IMR-90 (cell line): Measurements from ENCODE around the gene TRABD. TPM values are rescaled to one million over a fixed set of nuclear protein-coding genes. Genes with fewer than 3 reads are reported as not detected.
A peak's percentile ranks its signal among the peaks of the same experiment; 100 is the strongest.

Experiments
- ATAC-seq: fragments of 200-7000 bp; cut with Tn5 transposase; 2 replicates; pipeline ENCODE4 v1.9.1; 2020; ENCODE audit warnings: low read depth, mild to moderate bottlenecking, moderate library complexity
- BruUV-seq: library from RNA; stranded (reverse); fragments of 400-500 nt; replicated peaks from 2 replicates; lab custom pipeline; 2021; lab: Mats Ljungman, UMichigan
- CTCF ChIA-PET: fragments of 300-600 bp; formaldehyde crosslinking; extraction: SDS; loops from one replicate; lab custom pipeline; 2021; ENCODE audit warnings: antibody characterized with exemption; lab: Yijun Ruan, JAX
- POLR2A ChIA-PET: fragments of 300-600 bp; sonication (Branson Sonifier 250); formaldehyde crosslinking; loops from one replicate; lab custom pipeline; 2022; ENCODE audit warnings: antibody characterized with exemption; ENCODE audit not compliant: unreplicated experiment; lab: Charles Lee
- DNase-seq: peaks from one replicate; pipeline ENCODE4 v3.0.0; 2013
- H2AFZ ChIP-seq: replicated peaks from 2 replicates; pipeline ENCODE3; 2013; ENCODE audit warnings: low read length, mild to moderate bottlenecking; ENCODE audit not compliant: poor library complexity
- H2AK5ac ChIP-seq: 2 replicates; pipeline ENCODE4 v1.6.1; 2013; ENCODE audit warnings: low read depth, low read length, inconsistent platforms
- H2AK9ac ChIP-seq: replicated peaks from 2 replicates; pipeline ENCODE3; 2013; ENCODE audit warnings: mild to moderate bottlenecking, low read depth, low read length, moderate library complexity; ENCODE audit not compliant: poor library complexity
- H2BK120ac ChIP-seq: 2 replicates; pipeline ENCODE4 v1.6.1; 2013; ENCODE audit warnings: low read depth, low read length, inconsistent platforms
- H2BK15ac ChIP-seq: 3 replicates; pipeline ENCODE4 v1.6.1; 2013; ENCODE audit warnings: low read depth, low read length, inconsistent platforms
- H2BK20ac ChIP-seq: 2 replicates; pipeline ENCODE4 v1.6.1; 2013; ENCODE audit warnings: low read depth, mild to moderate bottlenecking, inconsistent platforms, low read length, moderate library complexity
- H2BK5ac ChIP-seq: 2 replicates; pipeline ENCODE4 v1.6.1; 2013; ENCODE audit warnings: mild to moderate bottlenecking, low read depth, low read length, inconsistent platforms; ENCODE audit not compliant: poor library complexity, severe bottlenecking
- H3K14ac ChIP-seq: replicated peaks from 2 replicates; pipeline ENCODE4 v1.6.1; 2013; ENCODE audit warnings: low read depth, low read length, inconsistent platforms
- H3K18ac ChIP-seq: 2 replicates; pipeline ENCODE4 v1.6.1; 2013; ENCODE audit warnings: low read depth, low read length, control low read depth
- H3K23ac ChIP-seq: 2 replicates; pipeline ENCODE4 v1.6.1; 2013; ENCODE audit warnings: low read depth, low read length, inconsistent platforms
- H3K27ac ChIP-seq: 2 replicates; pipeline ENCODE4 v1.5.1; 2013; ENCODE audit warnings: mild to moderate bottlenecking, control low read depth, low read length; ENCODE audit not compliant: insufficient read depth
- H3K27me3 ChIP-seq: 2 replicates; pipeline ENCODE4 v1.6.1; 2013; ENCODE audit warnings: low read length; ENCODE audit not compliant: control insufficient read depth, insufficient read depth
- H3K36me3 ChIP-seq: 2 replicates; pipeline ENCODE4 v1.6.1; 2013; ENCODE audit warnings: low read length, mixed read lengths; ENCODE audit not compliant: control insufficient read depth, insufficient read depth
- H3K4ac ChIP-seq: 2 replicates; pipeline ENCODE4 v1.6.1; 2013; ENCODE audit warnings: low read depth, low read length, inconsistent platforms
- H3K4me1 ChIP-seq: 2 replicates; pipeline ENCODE4 v1.6.1; 2013; ENCODE audit warnings: low read length, mixed read lengths; ENCODE audit not compliant: control insufficient read depth, insufficient read depth
- H3K4me2 ChIP-seq: 2 replicates; pipeline ENCODE4 v1.6.1; 2013; ENCODE audit warnings: low read depth, mild to moderate bottlenecking, control low read depth, low read length, moderate library complexity
- H3K4me3 ChIP-seq: 2 replicates; pipeline ENCODE4 v1.5.1; 2013; ENCODE audit warnings: low read depth, mild to moderate bottlenecking, control low read depth, low read length, moderate library complexity; ENCODE audit not compliant: insufficient read depth
- H3K56ac ChIP-seq: 2 replicates; pipeline ENCODE4 v1.6.1; 2013; ENCODE audit warnings: low read length, inconsistent platforms; ENCODE audit not compliant: insufficient read depth; ENCODE audit errors: extremely low read depth
- H3K79me1 ChIP-seq, 2 experiments: 2 replicates each; pipeline ENCODE4 v1.6.1; 2013; ENCODE audit warnings: low read length in 2 of 2, inconsistent platforms in 1 of 2, low read depth in 1 of 2
- H3K9ac ChIP-seq: 2 replicates; pipeline ENCODE4 v1.6.1; 2013; ENCODE audit warnings: low read depth, low read length, control low read depth
- H3K9me1 ChIP-seq: 2 replicates; pipeline ENCODE4 v1.6.1; 2013; ENCODE audit warnings: low read length, inconsistent platforms; ENCODE audit not compliant: insufficient read depth
- H3K9me3 ChIP-seq: 2 replicates; pipeline ENCODE4 v1.6.1; 2013; ENCODE audit warnings: low read length; ENCODE audit not compliant: control insufficient read depth, insufficient read depth
- H4K20me1 ChIP-seq: 2 replicates; pipeline ENCODE4 v1.6.1; 2013; ENCODE audit warnings: low read length, inconsistent platforms; ENCODE audit not compliant: insufficient read depth
- H4K5ac ChIP-seq: 2 replicates; pipeline ENCODE4 v1.6.1; 2013; ENCODE audit warnings: mild to moderate bottlenecking, low read depth, low read length, control low read depth
- H4K8ac ChIP-seq, 2 experiments: 2 replicates each; pipeline ENCODE4 v1.6.1; 2013; ENCODE audit warnings: low read depth in 2 of 2, low read length in 2 of 2, control low read depth in 1 of 2, inconsistent platforms in 1 of 2
- H4K91ac ChIP-seq: 2 replicates; pipeline ENCODE4 v1.6.1; 2013; ENCODE audit warnings: low read depth, low read length, inconsistent platforms; ENCODE audit not compliant: insufficient read depth
- CEBPB ChIP-seq: IDR thresholded peaks from 2 replicates; pipeline ENCODE4 v1.6.1; 2012; ENCODE audit warnings: low read depth, low read length, improper control_type of control experiment
- CHD1 ChIP-seq: IDR thresholded peaks from 2 replicates; pipeline ENCODE4 v1.6.1; 2012; ENCODE audit warnings: low read depth, low read length, improper control_type of control experiment
- FOS ChIP-seq: fragments of 150-350 bp; IDR thresholded peaks from 2 replicates; pipeline ENCODE4 v1.6.1; 2016; ENCODE audit warnings: low read depth, low read length
- MAFK ChIP-seq: IDR thresholded peaks from 2 replicates; pipeline ENCODE4 v1.6.1; 2012; ENCODE audit warnings: low read depth, low read length, improper control_type of control experiment
- MAZ ChIP-seq: IDR thresholded peaks from 2 replicates; pipeline ENCODE4 v1.6.1; 2012; ENCODE audit warnings: low read depth, mild to moderate bottlenecking, low read length, improper control_type of control experiment, moderate library complexity, borderline replicate concordance
- MXI1 ChIP-seq: IDR thresholded peaks from 2 replicates; pipeline ENCODE4 v1.6.1; 2012; ENCODE audit warnings: low read depth, mild to moderate bottlenecking, low read length, moderate library complexity, borderline replicate concordance
- NFE2L2 ChIP-seq: fragments of 150-350 bp; IDR thresholded peaks from 2 replicates; pipeline ENCODE4 v1.6.1; 2016; ENCODE audit warnings: low read depth, mild to moderate bottlenecking, low read length
- POLR2A ChIP-seq: IDR thresholded peaks from 2 replicates; pipeline ENCODE4 v1.6.1; 2012; ENCODE audit warnings: mild to moderate bottlenecking, low read depth, low read length
- RAD21 ChIP-seq: IDR thresholded peaks from 2 replicates; pipeline ENCODE4 v1.6.1; 2012; ENCODE audit warnings: low read length, improper control_type of control experiment
- RCOR1 ChIP-seq: IDR thresholded peaks from 2 replicates; pipeline ENCODE4 v1.6.1; 2012; ENCODE audit warnings: mild to moderate bottlenecking, low read length, improper control_type of control experiment; ENCODE audit not compliant: insufficient replicate concordance
- RFX5 ChIP-seq: IDR thresholded peaks from 2 replicates; pipeline ENCODE4 v1.8.0; 2012; ENCODE audit warnings: low read depth, mild to moderate bottlenecking, low read length, moderate library complexity
- SMC3 ChIP-seq: fragments of 150-350 bp; IDR thresholded peaks from 2 replicates; pipeline ENCODE4 v1.6.1; 2016; ENCODE audit warnings: low read depth, mild to moderate bottlenecking, antibody characterized with exemption, low read length, moderate library complexity
- WGBS, 2 experiments: methylation state at CpG; one replicate each; pipeline versions ENCODE4 v1.1.5 to v1.1.7; 2013; ENCODE audit warnings: missing lambda C conversion rate in 2 of 2; ENCODE audit not compliant: insufficient read length in 1 of 2; ENCODE audit errors: extremely low coverage in 2 of 2; 5-methylcytosine and 5-hydroxymethylcytosine counted together
- dilution Hi-C: fragments of 300-500 bp; cut with HindIII; formaldehyde crosslinking; loops from one replicate; pipeline ENCODE4 v1.14.3; 2018; ENCODE audit warnings: low sequenced_read_pairs; ENCODE audit not compliant: unreplicated experiment
- in situ Hi-C: fragments of 300-500 bp; cut with MboI; formaldehyde crosslinking; loops from 3 replicates; pipeline ENCODE4 v1.14.3; 2019; ENCODE audit warnings: low sequenced_read_pairs, inconsistent platforms, mixed read lengths
- intact Hi-C: fragments of 100-400 bp; cut with micrococcal nuclease; formaldehyde crosslinking; loops from 2 replicates; pipeline ENCODE4 v1.10.0; 2022
- polyA plus RNA-seq, 3 experiments: library from polyadenylated mRNA; depleted of rRNA; stranded (reverse); fragments of >200 nt; gene quantifications; 2 replicates each; pipeline ENCODE4 v1.2.3, GENCODE V29; 2012; ENCODE audit warnings: low replicate concordance in 1 of 3
- total RNA-seq: library from RNA; depleted of rRNA; stranded (reverse); fragments of >200 nt; gene quantifications from 2 replicates; pipeline ENCODE4 v1.2.3, GENCODE V29; 2012
- TF ChIP-seq, protein P1 (sequence below): fragments of 150-350 bp; IDR thresholded peaks from 2 replicates; pipeline ENCODE4 v1.6.1; 2017; ENCODE audit warnings: mild to moderate bottlenecking, antibody characterized with exemption, low read length, low read depth
- TF ChIP-seq, protein P2 (sequence below): fragments of 150-350 bp; IDR thresholded peaks from 2 replicates; pipeline ENCODE4 v1.6.1; 2016; ENCODE audit warnings: low read depth, mild to moderate bottlenecking, low read length, moderate library complexity, borderline replicate concordance

TRABD gene
- total and polyA plus RNA-seq, 2 of the 4 experiments (the other 2 are of a cell fraction), result 13.4 to 42.7 TPM

DNA sequence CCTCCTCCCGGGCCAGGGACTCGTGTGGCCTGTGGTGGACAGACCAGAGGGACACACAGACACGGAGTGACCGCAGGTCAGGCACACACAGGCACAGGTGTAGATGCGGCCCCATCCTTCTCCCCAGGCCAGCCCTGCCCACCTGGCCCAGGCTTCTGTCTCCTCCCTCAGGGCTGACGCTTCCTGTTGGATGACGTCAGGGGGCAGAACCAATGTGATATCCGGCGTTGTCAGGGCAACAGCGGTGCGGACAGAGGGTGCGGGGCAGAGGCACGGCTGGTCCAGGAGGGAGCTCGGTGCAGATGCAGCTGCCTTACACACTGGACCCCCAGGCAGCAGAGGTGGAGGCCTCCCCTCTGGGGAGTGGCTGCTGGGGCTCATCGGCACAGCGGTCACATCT is 62.0 kb downstream of the TRABD start:
- in situ Hi-C loops (no loop called here), intact Hi-C loops (no loop called here), dilution Hi-C loops (no loop called here)
- H4K91ac ChIP-seq, result no peak overlapping the region
- no peak overlapping the region for H3K9ac ChIP-seq
- no peak overlapping the region for H2AK5ac ChIP-seq
- H4K20me1 ChIP-seq, result peaks cover 32% of the 10 kb centered on the region
- H3K14ac ChIP-seq, result no peak overlapping the region
- H2AK9ac ChIP-seq, result peak overlapping the region; percentile 58
- DNase-seq (peak; percentile 61), ATAC-seq (no peak)
- H3K9me3 ChIP-seq, result no peaks in the 10 kb centered on the region
- ChIA-PET POLR2A (no interaction called here), CTCF (no interaction called here)
- 54% methylated on average over 13 of the region's 16 CpGs; no CpG with 5 or more reads in 1 of the 2 experiments for WGBS, 2 experiments
- no peak overlapping the region for H2BK5ac ChIP-seq
- no peak overlapping the region for H3K4me2 ChIP-seq
- no peak overlapping the region for H3K23ac ChIP-seq
- no peak overlapping the region for H2BK20ac ChIP-seq
- no TSS peak for BruUV-seq
- peak overlapping the region in 1 of 2 experiments; percentile 0; a peak in 1 of 4 replicates for H4K8ac ChIP-seq
- H2BK15ac ChIP-seq, result no peak overlapping the region
- H3K9me1 ChIP-seq, result 0 out of 2 replicates have a peak, but pooled peaks cover 3% of the 10 kb centered on the region
- H3K27ac ChIP-seq, result no peak overlapping the region
- peaks cover 21% of the 10 kb centered on the region for H3K36me3 ChIP-seq
- no peak overlapping the region for H3K4ac ChIP-seq
- H3K79me1 ChIP-seq, result peaks cover 9 to 53% of the 10 kb centered on the region in 2 experiments; a peak in 3 of 4 replicates
- no peak overlapping the region for H2BK120ac ChIP-seq
- no peak for TF ChIP-seq MAZ
- no peak for TF ChIP-seq FOS
- TF ChIP-seq CEBPB, result no peak
- TF ChIP-seq MAFK, result no peak
- TF ChIP-seq MXI1, result no peak
- no peak for TF ChIP-seq SMC3
- no peak for TF ChIP-seq NFE2L2
- no peak for TF ChIP-seq RFX5
- no peak for TF ChIP-seq POLR2A
- TF ChIP-seq RAD21, result no peak
- TF ChIP-seq, protein P1, sequence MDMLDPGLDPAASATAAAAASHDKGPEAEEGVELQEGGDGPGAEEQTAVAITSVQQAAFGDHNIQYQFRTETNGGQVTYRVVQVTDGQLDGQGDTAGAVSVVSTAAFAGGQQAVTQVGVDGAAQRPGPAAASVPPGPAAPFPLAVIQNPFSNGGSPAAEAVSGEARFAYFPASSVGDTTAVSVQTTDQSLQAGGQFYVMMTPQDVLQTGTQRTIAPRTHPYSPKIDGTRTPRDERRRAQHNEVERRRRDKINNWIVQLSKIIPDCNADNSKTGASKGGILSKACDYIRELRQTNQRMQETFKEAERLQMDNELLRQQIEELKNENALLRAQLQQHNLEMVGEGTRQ, result no peak
- TF ChIP-seq CHD1, result no peak
- TF ChIP-seq, protein P2, sequence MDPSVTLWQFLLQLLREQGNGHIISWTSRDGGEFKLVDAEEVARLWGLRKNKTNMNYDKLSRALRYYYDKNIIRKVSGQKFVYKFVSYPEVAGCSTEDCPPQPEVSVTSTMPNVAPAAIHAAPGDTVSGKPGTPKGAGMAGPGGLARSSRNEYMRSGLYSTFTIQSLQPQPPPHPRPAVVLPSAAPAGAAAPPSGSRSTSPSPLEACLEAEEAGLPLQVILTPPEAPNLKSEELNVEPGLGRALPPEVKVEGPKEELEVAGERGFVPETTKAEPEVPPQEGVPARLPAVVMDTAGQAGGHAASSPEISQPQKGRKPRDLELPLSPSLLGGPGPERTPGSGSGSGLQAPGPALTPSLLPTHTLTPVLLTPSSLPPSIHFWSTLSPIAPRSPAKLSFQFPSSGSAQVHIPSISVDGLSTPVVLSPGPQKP, result no peak
- no peak for TF ChIP-seq RCOR1
- peaks cover 16% of the 10 kb centered on the region for H3K4me1 ChIP-seq
- H3K56ac ChIP-seq, result no peak overlapping the region
- peak overlapping the region; percentile 76 for H2AFZ ChIP-seq
- H4K5ac ChIP-seq, result no peak overlapping the region
- no peak overlapping the region for H3K18ac ChIP-seq
- no peak overlapping the region for H3K4me3 ChIP-seq
- H3K27me3 ChIP-seq, result no peaks in the 10 kb centered on the region
